Measurements from ENCODE around the gene RPL39L.

Gene RPL39L

GRCh38 chr3:187150186-187150585, 10.9 kb upstream of the RPL39L start:
- Histone ChIP-seq H3K36me3 (ENCODE audit: insufficient read depth) (no peaks in the 10 kb centered on the region), H4K20me1 (ENCODE audit: insufficient read depth) (no peaks in the 10 kb centered on the region), H3K9ac (no peak overlapping the region), H3K4me3 (IDR thresholded peaks at IDR 0.05; ENCODE audit: insufficient read depth, low read depth, low read length) (no peak overlapping the region), H3K4me1 (ENCODE audit: low read depth, poor library complexity, severe bottlenecking) (no peaks in the 10 kb centered on the region), H3K27me3 (ENCODE audit: insufficient read depth, low read depth) (no peaks in the 10 kb centered on the region), H3K4me2 (no peak overlapping the region), H2AFZ (ENCODE audit: low read depth) (no peak overlapping the region), H3K27ac (no peak overlapping the region), H3K79me2 (ENCODE audit: insufficient read depth, low read depth) (no peaks in the 10 kb centered on the region)
- TF ChIP-seq CTCF (conservative IDR thresholded peaks at IDR 0.05; ENCODE audit: low read depth, low read length), result no peak

GRCh38 chr3:187146389-187146788, 7.1 kb upstream of the RPL39L start:
- Histone ChIP-seq H3K36me3 (ENCODE audit: insufficient read depth) (no peaks in the 10 kb centered on the region), H3K9ac (no peak overlapping the region), H3K4me2 (no peak overlapping the region), H4K20me1 (ENCODE audit: insufficient read depth) (no peaks in the 10 kb centered on the region), H3K79me2 (ENCODE audit: insufficient read depth, low read depth) (no peaks in the 10 kb centered on the region), H2AFZ (ENCODE audit: low read depth) (no peak overlapping the region), H3K27me3 (ENCODE audit: insufficient read depth, low read depth) (no peaks in the 10 kb centered on the region), H3K4me1 (ENCODE audit: low read depth, poor library complexity, severe bottlenecking) (no peaks in the 10 kb centered on the region), H3K4me3 (IDR thresholded peaks at IDR 0.05; ENCODE audit: insufficient read depth, low read depth, low read length) (no peak overlapping the region), H3K27ac (no peak overlapping the region)
- TF ChIP-seq CTCF (conservative IDR thresholded peaks at IDR 0.05; ENCODE audit: low read depth, low read length), result no peak

GRCh38 chr3:187145149-187145895, 6.0 kb upstream of the RPL39L start:
- no peaks in the 10 kb centered on the region for H3K27me3 ChIP-seq (ENCODE audit: insufficient read depth, low read depth)
- H3K27ac ChIP-seq, result no peak overlapping the region
- no peak overlapping the region for H3K4me3 ChIP-seq (IDR thresholded peaks at IDR 0.05; ENCODE audit: insufficient read depth, low read depth, low read length)
- no peak overlapping the region for H2AFZ ChIP-seq (ENCODE audit: low read depth)
- no peak overlapping the region for H3K4me2 ChIP-seq
- no peaks in the 10 kb centered on the region for H3K4me1 ChIP-seq (ENCODE audit: low read depth, poor library complexity, severe bottlenecking)
- H4K20me1 ChIP-seq (ENCODE audit: insufficient read depth), result no peaks in the 10 kb centered on the region
- no peak overlapping the region for H3K9ac ChIP-seq
- no peaks in the 10 kb centered on the region for H3K36me3 ChIP-seq (ENCODE audit: insufficient read depth)
- no peak for TF ChIP-seq CTCF (conservative IDR thresholded peaks at IDR 0.05; ENCODE audit: low read depth, low read length)
- no peaks in the 10 kb centered on the region for H3K79me2 ChIP-seq (ENCODE audit: insufficient read depth, low read depth)

DNA sequence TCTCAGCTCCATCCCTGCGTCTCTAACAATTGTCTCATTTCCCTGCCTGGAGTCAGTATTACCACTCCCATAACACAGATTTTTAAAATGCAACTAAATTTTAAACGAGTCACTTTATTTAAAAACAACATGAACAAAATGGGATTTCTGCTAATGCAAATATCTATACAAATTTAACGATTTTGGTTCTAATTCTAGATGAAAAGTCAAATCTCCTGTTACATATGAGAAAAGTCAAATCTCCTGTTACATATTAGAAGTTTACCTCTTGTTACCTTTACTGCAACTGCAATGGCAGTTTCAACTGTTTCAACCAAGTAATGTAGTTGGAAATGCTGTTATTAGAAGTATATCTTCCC, 578 bp upstream of the RPL39L start:
- Histone ChIP-seq H4K20me1 (ENCODE audit: insufficient read depth) (no peaks in the 10 kb centered on the region), H3K79me2 (ENCODE audit: insufficient read depth, low read depth) (peaks cover 8% of the 10 kb centered on the region; the same call in 1 of the 2 replicates), H3K4me1 (ENCODE audit: low read depth, poor library complexity, severe bottlenecking) (peaks cover 10% of the 10 kb centered on the region), H3K27me3 (ENCODE audit: insufficient read depth, low read depth) (no peaks in the 10 kb centered on the region), H3K4me3 (IDR thresholded peaks at IDR 0.05; ENCODE audit: insufficient read depth, low read depth, low read length) (peak overlapping the region; percentile 64), H3K27ac (peak overlapping the region; percentile 80), H2AFZ (ENCODE audit: low read depth) (peak overlapping the region; percentile 95; the same call in 1 of the 2 replicates), H3K9ac (no peak overlapping the region; the same call in 1 of the 2 replicates), H3K4me2 (peak overlapping the region; percentile 41), H3K36me3 (ENCODE audit: insufficient read depth) (no peaks in the 10 kb centered on the region)
- TF ChIP-seq CTCF (conservative IDR thresholded peaks at IDR 0.05; ENCODE audit: low read depth, low read length), result no peak; the same call in 1 of the 2 replicates
